ENCODE measurements around the gene NME9. TPM values are rescaled to one million over a fixed set of nuclear protein-coding genes. Genes with fewer than 3 reads are reported as not detected.

Gene NME9
- total and polyA plus RNA-seq, 4 donors = 2.8 to 11.4 (median 7.4) TPM

DNA sequence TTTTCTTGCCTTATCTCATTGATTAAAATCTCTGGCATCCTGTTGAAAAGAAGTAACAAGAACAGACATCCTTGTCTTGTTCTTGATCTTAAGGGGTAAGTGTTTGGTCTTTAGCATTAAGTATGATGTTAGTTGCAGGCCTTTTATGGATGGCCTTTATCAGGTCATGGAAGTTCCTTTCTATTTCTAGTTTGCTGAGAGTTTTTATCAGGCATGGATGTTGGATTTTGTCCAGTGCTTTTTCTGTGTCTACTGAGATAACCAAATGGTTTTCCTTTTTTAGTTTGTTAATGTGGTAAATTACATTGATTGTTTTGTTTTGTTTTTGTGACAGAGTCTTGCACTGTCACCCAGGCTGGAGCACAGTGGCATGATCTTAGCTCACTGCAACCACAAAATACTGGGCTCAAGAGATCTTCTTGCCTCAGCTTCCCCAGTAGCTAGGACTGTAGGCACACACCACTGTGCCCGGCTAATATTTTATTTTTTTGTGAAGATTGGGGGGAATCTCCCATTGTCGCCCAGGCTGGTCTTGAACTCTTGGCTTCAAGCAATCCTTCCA lies 45.0 kb upstream of the NME9 start:
- 66 to 74% methylated on average over 2 of the region's 2 CpGs for WGBS, 2 donors
- no peak overlapping the region for H3K4me3 ChIP-seq
- H3K27ac ChIP-seq (ENCODE audit: low read depth in 1 of 2, low read length in 1 of 2) = peak overlapping the region in 1 of 2 donors; percentile 91
- peaks cover 0 to 3% (median under 1%) of the 10 kb centered on the region in 4 donors for H3K36me3 ChIP-seq (ENCODE audit: control insufficient read depth in 4 of 4, insufficient read depth in 4 of 4, low read length in 4 of 4)
- ATAC-seq (ENCODE audit: insufficient read depth, low FRiP score) (no peak), DNase-seq (no peak)
- TF ChIP-seq, protein P1, sequence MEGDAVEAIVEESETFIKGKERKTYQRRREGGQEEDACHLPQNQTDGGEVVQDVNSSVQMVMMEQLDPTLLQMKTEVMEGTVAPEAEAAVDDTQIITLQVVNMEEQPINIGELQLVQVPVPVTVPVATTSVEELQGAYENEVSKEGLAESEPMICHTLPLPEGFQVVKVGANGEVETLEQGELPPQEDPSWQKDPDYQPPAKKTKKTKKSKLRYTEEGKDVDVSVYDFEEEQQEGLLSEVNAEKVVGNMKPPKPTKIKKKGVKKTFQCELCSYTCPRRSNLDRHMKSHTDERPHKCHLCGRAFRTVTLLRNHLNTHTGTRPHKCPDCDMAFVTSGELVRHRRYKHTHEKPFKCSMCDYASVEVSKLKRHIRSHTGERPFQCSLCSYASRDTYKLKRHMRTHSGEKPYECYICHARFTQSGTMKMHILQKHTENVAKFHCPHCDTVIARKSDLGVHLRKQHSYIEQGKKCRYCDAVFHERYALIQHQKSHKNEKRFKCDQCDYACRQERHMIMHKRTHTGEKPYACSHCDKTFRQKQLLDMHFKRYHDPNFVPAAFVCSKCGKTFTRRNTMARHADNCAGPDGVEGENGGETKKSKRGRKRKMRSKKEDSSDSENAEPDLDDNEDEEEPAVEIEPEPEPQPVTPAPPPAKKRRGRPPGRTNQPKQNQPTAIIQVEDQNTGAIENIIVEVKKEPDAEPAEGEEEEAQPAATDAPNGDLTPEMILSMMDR (IDR thresholded peaks at IDR 0.05; ENCODE audit: control extremely low read depth, extremely low read depth) = no peak
- no peaks in the 10 kb centered on the region for H3K27me3 ChIP-seq (ENCODE audit: control insufficient read depth in 3 of 3, insufficient read depth in 3 of 3, low read length in 2 of 3)
- H3K9me3 ChIP-seq (ENCODE audit: control insufficient read depth in 4 of 4, insufficient read depth in 3 of 4, low read length in 3 of 4) = no peaks in the 10 kb centered on the region
- no peak overlapping the region for H3K9ac ChIP-seq (ENCODE audit: insufficient read depth in 1 of 2, low read length in 2 of 2)
- peaks cover 0 to 16% (median 6%) of the 10 kb centered on the region in 5 donors for H3K4me1 ChIP-seq (ENCODE audit: control insufficient read depth in 5 of 5, insufficient read depth in 5 of 5, low read length in 5 of 5)

DNA sequence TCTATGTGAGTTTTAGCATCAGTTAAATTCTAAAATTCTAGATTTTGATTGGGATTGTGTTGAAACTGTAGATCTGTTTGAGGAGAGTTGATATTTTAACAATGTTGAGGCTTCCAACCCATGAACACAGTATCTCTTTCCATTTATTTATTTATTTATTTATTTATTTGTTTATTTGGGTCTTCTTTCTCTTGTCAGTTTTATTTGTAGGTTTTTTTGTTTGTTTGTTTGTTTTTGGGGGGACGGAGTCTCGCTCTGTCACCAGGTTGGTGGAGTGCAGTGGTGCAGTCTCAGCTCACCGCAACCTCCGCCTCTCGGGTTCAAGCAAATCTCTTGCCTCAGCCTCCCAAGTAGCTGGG lies 44.1 kb upstream of the NME9 start:
- WGBS, 2 donors = 97 to 98% methylated on average over 5 of the region's 5 CpGs
- ATAC-seq (ENCODE audit: insufficient read depth, low FRiP score) = no peak
- TF ChIP-seq, protein P1 (IDR thresholded peaks at IDR 0.05; ENCODE audit: control extremely low read depth, extremely low read depth) = no peak

DNA sequence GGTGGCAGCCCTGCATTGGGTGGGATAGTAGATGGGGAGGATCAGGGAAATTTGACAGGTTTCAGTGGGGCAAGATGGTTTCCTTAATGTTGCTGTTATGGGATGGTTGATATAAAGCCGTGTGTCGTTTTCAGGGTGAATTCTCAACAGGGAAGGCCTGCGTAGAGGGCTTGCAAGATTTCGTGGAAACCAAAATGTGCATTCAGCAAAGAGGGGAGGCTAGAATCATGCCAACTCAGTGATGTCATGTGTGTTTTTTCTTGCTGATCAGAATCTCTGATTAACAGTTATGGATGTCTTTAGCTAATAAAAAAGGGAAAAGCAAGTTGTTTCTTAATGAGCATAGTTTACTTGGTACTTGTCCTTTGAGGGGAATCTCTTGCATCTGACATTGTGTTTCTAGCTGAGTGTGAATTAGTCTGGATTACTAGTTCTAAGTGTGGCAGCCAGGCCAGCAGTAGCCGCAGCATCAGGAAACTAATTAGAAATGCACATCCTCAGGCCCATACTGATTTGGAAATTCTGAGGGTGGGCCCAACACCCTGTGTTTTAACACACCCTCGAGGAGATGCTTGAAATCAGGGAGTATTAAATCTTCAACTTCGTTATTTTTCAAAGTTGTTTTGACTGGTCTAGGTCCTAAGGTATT lies 43.6 kb upstream of the NME9 start:
- no peak for ATAC-seq (ENCODE audit: insufficient read depth, low FRiP score)
- Histone ChIP-seq H3K27ac (ENCODE audit: low read depth in 1 of 2, low read length in 1 of 2) (peak overlapping the region in 1 of 2 donors; percentile 11), H3K4me3 (no peak overlapping the region), H3K4me1 (ENCODE audit: control insufficient read depth in 5 of 5, insufficient read depth in 5 of 5, low read length in 5 of 5) (peaks cover 0 to 26% (median 10%) of the 10 kb centered on the region in 5 donors), H3K9ac (ENCODE audit: insufficient read depth in 1 of 2, low read length in 2 of 2) (no peak overlapping the region), H3K9me3 (ENCODE audit: control insufficient read depth in 4 of 4, insufficient read depth in 3 of 4, low read length in 3 of 4) (no peaks in the 10 kb centered on the region), H3K36me3 (ENCODE audit: control insufficient read depth in 4 of 4, insufficient read depth in 4 of 4, low read length in 4 of 4) (peaks cover 0 to 3% (median 0%) of the 10 kb centered on the region in 4 donors), H3K27me3 (ENCODE audit: control insufficient read depth in 3 of 3, insufficient read depth in 3 of 3, low read length in 2 of 3) (no peaks in the 10 kb centered on the region)
- TF ChIP-seq, protein P1 (IDR thresholded peaks at IDR 0.05; ENCODE audit: control extremely low read depth, extremely low read depth) = no peak
- WGBS, 2 donors = 91% methylated on average over 7 of the region's 7 CpGs
- DNase-seq = no peak

More for the DNA sequence above, 44.1 kb upstream of the NME9 start:
- Histone ChIP-seq H3K27me3 (ENCODE audit: control insufficient read depth in 3 of 3, insufficient read depth in 3 of 3, low read length in 2 of 3) (no peaks in the 10 kb centered on the region), H3K9ac (ENCODE audit: insufficient read depth in 1 of 2, low read length in 2 of 2) (no peak overlapping the region), H3K27ac (ENCODE audit: low read depth in 1 of 2, low read length in 1 of 2) (peak overlapping the region in 1 of 2 donors; percentile 36), H3K36me3 (ENCODE audit: control insufficient read depth in 4 of 4, insufficient read depth in 4 of 4, low read length in 4 of 4) (peaks cover 0 to 3% (median 0%) of the 10 kb centered on the region in 4 donors), H3K4me3 (no peak overlapping the region), H3K9me3 (ENCODE audit: control insufficient read depth in 4 of 4, insufficient read depth in 3 of 4, low read length in 3 of 4) (no peaks in the 10 kb centered on the region), H3K4me1 (ENCODE audit: control insufficient read depth in 5 of 5, insufficient read depth in 5 of 5, low read length in 5 of 5) (peaks cover 0 to 21% (median 10%) of the 10 kb centered on the region in 5 donors)
- no peak for DNase-seq
